GM12891 (cell line): ENCODE data around the gene PTPN13.

Experiments used
- DNase-seq: peaks from one replicate; pipeline ENCODE4 v3.0.0; 2011; ENCODE audit warnings: low spot score; ENCODE audit not compliant: insufficient read length
- FAIRE-seq: peaks from 2 replicates; lab custom pipeline; 2011; peaks lifted over from hg19 to GRCh38; lab: Jason Lieb, UNC
- PAX5 ChIP-seq: IDR thresholded peaks from 2 replicates; pipeline ENCODE4 v1.6.1; 2011; ENCODE audit warnings: low read length, moderate library complexity, mild to moderate bottlenecking; ENCODE audit not compliant: insufficient read depth, severe bottlenecking
- POLR2A ChIP-seq: IDR thresholded peaks from 2 replicates; pipeline ENCODE4 v1.6.1; 2011; ENCODE audit warnings: low read depth, low read length, control low read depth
- POLR2AphosphoS5 ChIP-seq: IDR thresholded peaks from 2 replicates; pipeline ENCODE4 v1.6.1; 2011; ENCODE audit warnings: low read depth, low read length, control low read depth
- POU2F2 ChIP-seq: IDR thresholded peaks from 2 replicates; pipeline ENCODE4 v1.6.1; 2011; ENCODE audit warnings: low read depth, mild to moderate bottlenecking, control low read depth, low read length, moderate library complexity
- SPI1 ChIP-seq: IDR thresholded peaks from 2 replicates; pipeline ENCODE4 v1.6.1; 2011; ENCODE audit warnings: low read depth, low read length, control low read depth
- TAF1 ChIP-seq: IDR thresholded peaks from 2 replicates; pipeline ENCODE4 v1.6.1; 2011; ENCODE audit warnings: low read depth, low read length, control low read depth

Gene PTPN13

GRCh38 chr4:86664959-86665358, 70.8 kb downstream of the PTPN13 start:
- FAIRE-seq (no peak), DNase-seq (no peak)
- no peak for TF ChIP-seq SPI1

GRCh38 chr4:86670298-86670697, 76.2 kb downstream of the PTPN13 start:
- TF ChIP-seq POLR2AphosphoS5 (no peak), PAX5 (no peak), POU2F2 (no peak), POLR2A (no peak), SPI1 (no peak), TAF1 (no peak)
- FAIRE-seq, result no peak
- no peak for DNase-seq

GRCh38 chr4:86670756-86671155, 76.6 kb downstream of the PTPN13 start:
- no peak for DNase-seq
- TF ChIP-seq SPI1 (no peak), TAF1 (no peak), PAX5 (no peak), POLR2AphosphoS5 (no peak), POLR2A (no peak), POU2F2 (no peak)
- no peak for FAIRE-seq

GRCh38 chr4:86675548-86675947, 81.4 kb downstream of the PTPN13 start:
- DNase-seq, result no peak
- TF ChIP-seq POU2F2, result no peak
- no peak for TF ChIP-seq PAX5
- TF ChIP-seq POLR2A, result no peak
- no peak for TF ChIP-seq POLR2AphosphoS5
- TF ChIP-seq TAF1, result no peak
- no peak for TF ChIP-seq SPI1
- no peak for FAIRE-seq

- DNase-seq, result no peak
- no peak for FAIRE-seq
- TF ChIP-seq POU2F2, result no peak
- TF ChIP-seq SPI1, result no peak
- no peak for TF ChIP-seq PAX5
- no peak for TF ChIP-seq POLR2AphosphoS5
- no peak for TF ChIP-seq TAF1
- TF ChIP-seq POLR2A, result no peak
Observed at GRCh38 chr4:86678796-86679195, 84.7 kb downstream of the PTPN13 start.

GRCh38 chr4:86679441-86679840, 85.3 kb downstream of the PTPN13 start:
- FAIRE-seq, result no peak
- TF ChIP-seq SPI1 (no peak), PAX5 (no peak), POU2F2 (no peak), POLR2AphosphoS5 (no peak), TAF1 (no peak), POLR2A (no peak)

GRCh38 chr4:86683167-86683566, 89.1 kb downstream of the PTPN13 start:
- FAIRE-seq (no peak), DNase-seq (no peak)
- TF ChIP-seq SPI1 (no peak), PAX5 (no peak), POLR2AphosphoS5 (no peak), POLR2A (no peak), TAF1 (no peak)

More at GRCh38 chr4:86679441-86679840, 85.3 kb downstream of the PTPN13 start:
- DNase-seq, result no peak

- no peak for FAIRE-seq
- TF ChIP-seq POLR2AphosphoS5 (no peak), TAF1 (no peak), SPI1 (no peak), POLR2A (no peak), POU2F2 (no peak), PAX5 (no peak)
- no peak for DNase-seq
Observed at GRCh38 chr4:86683983-86684382, 89.9 kb downstream of the PTPN13 start.

- FAIRE-seq (no peak), DNase-seq (no peak)
- TF ChIP-seq POLR2AphosphoS5, result no peak
- TF ChIP-seq POU2F2, result no peak
- TF ChIP-seq POLR2A, result no peak
- TF ChIP-seq SPI1, result no peak
- no peak for TF ChIP-seq TAF1
- TF ChIP-seq PAX5, result no peak
Observed at GRCh38 chr4:86685401-86685800, 91.3 kb downstream of the PTPN13 start.

- FAIRE-seq (no peak), DNase-seq (no peak)
- no peak for TF ChIP-seq TAF1
- no peak for TF ChIP-seq POU2F2
- no peak for TF ChIP-seq PAX5
- no peak for TF ChIP-seq POLR2A
- TF ChIP-seq POLR2AphosphoS5, result no peak
- TF ChIP-seq SPI1, result no peak
Observed at GRCh38 chr4:86686741-86687140, 92.6 kb downstream of the PTPN13 start.

GRCh38 chr4:86688026-86688425, 93.9 kb downstream of the PTPN13 start:
- DNase-seq (no peak), FAIRE-seq (no peak)
- TF ChIP-seq POLR2A (no peak), POU2F2 (no peak), TAF1 (no peak), SPI1 (no peak), PAX5 (no peak)
